Measurements from ENCODE around the gene SCGB3A2. TPM values are rescaled to one million over a fixed set of nuclear protein-coding genes. Genes with fewer than 3 reads are reported as not detected.

The SCGB3A2 gene
- total RNA-seq, 4 donors from 2014 or later, result not detected

- no peaks in the 10 kb centered on the region for H3K9me3 ChIP-seq
- H3K27me3 ChIP-seq, result no peaks in the 10 kb centered on the region
- H3K36me3 ChIP-seq, result no peaks in the 10 kb centered on the region
- no peak for TF ChIP-seq POLR2A (IDR thresholded peaks at IDR 0.05)
- no peak for TF ChIP-seq CTCF (IDR thresholded peaks at IDR 0.05)
- no peaks in the 10 kb centered on the region for H3K4me1 ChIP-seq
- no peak overlapping the region for H3K4me3 ChIP-seq
- no peak overlapping the region for H3K27ac ChIP-seq
- DNase-seq, result no peak
Observed at GRCh38 chr5:147912011-147912410, 33.5 kb downstream of the SCGB3A2 start.

GRCh38 chr5:147913786-147914185 lies 35.3 kb downstream of the SCGB3A2 start:
- Histone ChIP-seq H3K9me3 (no peaks in the 10 kb centered on the region), H3K27me3 (no peaks in the 10 kb centered on the region), H3K27ac (no peak overlapping the region), H3K4me3 (no peak overlapping the region), H3K4me1 (no peaks in the 10 kb centered on the region), H3K36me3 (no peaks in the 10 kb centered on the region)
- DNase-seq, result no peak
- TF ChIP-seq CTCF (IDR thresholded peaks at IDR 0.05), result no peak
- TF ChIP-seq POLR2A (IDR thresholded peaks at IDR 0.05), result no peak

- no peak for DNase-seq
- Histone ChIP-seq H3K4me3 (no peak overlapping the region), H3K9me3 (no peaks in the 10 kb centered on the region), H3K36me3 (no peaks in the 10 kb centered on the region), H3K4me1 (no peaks in the 10 kb centered on the region), H3K27me3 (no peaks in the 10 kb centered on the region), H3K27ac (no peak overlapping the region)
- TF ChIP-seq CTCF (IDR thresholded peaks at IDR 0.05) (no peak), POLR2A (IDR thresholded peaks at IDR 0.05) (no peak)
Observed at GRCh38 chr5:147918101-147918685, 39.7 kb downstream of the SCGB3A2 start.

GRCh38 chr5:147918899-147919298 lies 40.4 kb downstream of the SCGB3A2 start:
- no peak overlapping the region for H3K27ac ChIP-seq
- DNase-seq, result no peak
- H3K9me3 ChIP-seq, result no peaks in the 10 kb centered on the region
- H3K27me3 ChIP-seq, result no peaks in the 10 kb centered on the region
- TF ChIP-seq POLR2A (IDR thresholded peaks at IDR 0.05) (no peak), CTCF (IDR thresholded peaks at IDR 0.05) (no peak)
- no peaks in the 10 kb centered on the region for H3K36me3 ChIP-seq
- no peak overlapping the region for H3K4me3 ChIP-seq
- H3K4me1 ChIP-seq, result no peaks in the 10 kb centered on the region

GRCh38 chr5:147920420-147921030 lies 42.0 kb downstream of the SCGB3A2 start:
- Histone ChIP-seq H3K4me1 (no peaks in the 10 kb centered on the region), H3K27ac (no peak overlapping the region), H3K4me3 (no peak overlapping the region), H3K36me3 (no peaks in the 10 kb centered on the region), H3K27me3 (no peaks in the 10 kb centered on the region), H3K9me3 (no peaks in the 10 kb centered on the region)
- TF ChIP-seq CTCF (IDR thresholded peaks at IDR 0.05), result no peak
- no peak for TF ChIP-seq POLR2A (IDR thresholded peaks at IDR 0.05)
- DNase-seq, result no peak

All from Peyer's patch (tissue), 4 donors.